AG04450 (cell line): ENCODE data around the gene ADAM22. TPM values are rescaled to one million over a fixed set of nuclear protein-coding genes. Genes with fewer than 3 reads are reported as not detected.
A peak's percentile ranks its signal among the peaks of the same experiment; 100 is the strongest.

Experiments used
- CTCF ChIA-PET: fragments of 300-600, 350-600 bp; formaldehyde crosslinking; extraction: SDS; loops from one replicate; lab custom pipeline; 2022; ENCODE audit warnings: antibody characterized with exemption, inconsistent platforms; lab: Charles Lee
- POLR2A ChIA-PET: fragments of 350-600 bp; formaldehyde crosslinking; extraction: SDS; loops from one replicate; lab custom pipeline; 2021; ENCODE audit warnings: antibody characterized with exemption, inconsistent platforms; lab: Yijun Ruan, JAX
- DNase-seq: peaks from one replicate; pipeline ENCODE4 v3.0.0-alpha.2; 2011; ENCODE audit warnings: low read depth, low spot score
- H3K27ac ChIP-seq: one replicate; pipeline ENCODE4 v1.5.1; 2012; ENCODE audit warnings: low read depth, low read length, control low read depth
- H3K27me3 ChIP-seq: one replicate; pipeline ENCODE4 v1.6.0; 2012; ENCODE audit warnings: low read length; ENCODE audit not compliant: control insufficient read depth, insufficient read depth
- H3K4me3 ChIP-seq: 2 replicates; pipeline ENCODE4 v1.5.1; 2011; ENCODE audit warnings: mild to moderate bottlenecking, low read depth, low read length, control low read depth
- H3K9me3 ChIP-seq: 2 replicates; pipeline ENCODE4 v1.5.1; 2012; ENCODE audit warnings: low read length; ENCODE audit not compliant: control insufficient read depth, insufficient read depth
- polyA plus RNA-seq: library from polyadenylated mRNA; depleted of rRNA; stranded (reverse); fragments of >200 nt; gene quantifications from 2 replicates; pipeline ENCODE4 v1.2.3, GENCODE V29; 2011
- TF ChIP-seq, protein P1 (sequence below): IDR thresholded peaks from 2 replicates; pipeline ENCODE4 v1.5.1; 2011; ENCODE audit warnings: low read depth, low read length, control low read depth, inconsistent platforms

Gene ADAM22
- polyA plus RNA-seq, 1 experiment = 0.33 TPM

DNA sequence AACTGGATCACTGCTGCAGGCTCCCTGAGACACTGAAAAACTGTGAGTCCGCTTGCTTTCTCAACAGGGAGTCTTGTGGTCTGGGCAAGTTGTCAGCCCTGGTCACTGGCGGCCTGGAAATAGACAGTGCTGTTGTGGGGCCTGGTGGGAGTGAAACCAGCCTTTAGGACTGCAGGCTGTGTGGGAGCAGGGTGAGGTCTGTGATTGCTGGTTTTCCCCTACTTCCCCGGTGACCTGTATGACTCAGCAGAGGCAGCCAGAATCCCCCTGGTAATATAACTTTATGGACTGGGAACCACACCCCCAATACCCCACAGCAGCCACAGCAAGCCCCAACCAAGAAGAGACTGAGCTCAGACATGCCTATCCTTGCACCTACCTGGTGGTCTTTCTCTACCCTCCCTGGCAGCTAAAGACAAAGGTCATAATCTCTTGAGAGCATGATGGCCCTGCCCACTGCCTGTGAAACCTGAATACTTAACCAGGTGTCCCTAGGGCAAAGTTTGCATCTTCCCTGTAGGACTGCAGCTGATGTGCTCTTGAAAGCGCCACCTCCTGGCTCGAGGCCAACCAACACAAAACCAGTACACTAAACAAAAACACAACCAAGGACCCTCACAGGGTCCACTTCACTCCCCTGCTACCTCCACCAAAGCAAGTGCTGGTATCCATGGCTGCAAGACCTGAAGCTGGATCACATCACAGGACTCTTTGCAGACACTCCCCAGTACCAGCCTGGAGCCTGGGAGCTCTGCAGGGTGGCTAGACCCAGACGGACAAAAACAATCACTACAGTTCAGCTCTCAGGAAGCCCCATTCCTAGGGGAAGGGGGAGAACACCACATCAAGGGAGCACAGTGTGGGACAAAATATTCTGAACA lies 7.2 kb upstream of the ADAM22 start:
- no peaks in the 10 kb centered on the region for H3K27me3 ChIP-seq
- CTCF ChIA-PET = no interaction called here
- no peaks in the 10 kb centered on the region for H3K9me3 ChIP-seq
- TF ChIP-seq, protein P1, sequence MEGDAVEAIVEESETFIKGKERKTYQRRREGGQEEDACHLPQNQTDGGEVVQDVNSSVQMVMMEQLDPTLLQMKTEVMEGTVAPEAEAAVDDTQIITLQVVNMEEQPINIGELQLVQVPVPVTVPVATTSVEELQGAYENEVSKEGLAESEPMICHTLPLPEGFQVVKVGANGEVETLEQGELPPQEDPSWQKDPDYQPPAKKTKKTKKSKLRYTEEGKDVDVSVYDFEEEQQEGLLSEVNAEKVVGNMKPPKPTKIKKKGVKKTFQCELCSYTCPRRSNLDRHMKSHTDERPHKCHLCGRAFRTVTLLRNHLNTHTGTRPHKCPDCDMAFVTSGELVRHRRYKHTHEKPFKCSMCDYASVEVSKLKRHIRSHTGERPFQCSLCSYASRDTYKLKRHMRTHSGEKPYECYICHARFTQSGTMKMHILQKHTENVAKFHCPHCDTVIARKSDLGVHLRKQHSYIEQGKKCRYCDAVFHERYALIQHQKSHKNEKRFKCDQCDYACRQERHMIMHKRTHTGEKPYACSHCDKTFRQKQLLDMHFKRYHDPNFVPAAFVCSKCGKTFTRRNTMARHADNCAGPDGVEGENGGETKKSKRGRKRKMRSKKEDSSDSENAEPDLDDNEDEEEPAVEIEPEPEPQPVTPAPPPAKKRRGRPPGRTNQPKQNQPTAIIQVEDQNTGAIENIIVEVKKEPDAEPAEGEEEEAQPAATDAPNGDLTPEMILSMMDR = no peak
- DNase-seq = no peak
- POLR2A ChIA-PET = no interaction called here
- H3K4me3 ChIP-seq = no peak overlapping the region
- no peak overlapping the region for H3K27ac ChIP-seq

DNA sequence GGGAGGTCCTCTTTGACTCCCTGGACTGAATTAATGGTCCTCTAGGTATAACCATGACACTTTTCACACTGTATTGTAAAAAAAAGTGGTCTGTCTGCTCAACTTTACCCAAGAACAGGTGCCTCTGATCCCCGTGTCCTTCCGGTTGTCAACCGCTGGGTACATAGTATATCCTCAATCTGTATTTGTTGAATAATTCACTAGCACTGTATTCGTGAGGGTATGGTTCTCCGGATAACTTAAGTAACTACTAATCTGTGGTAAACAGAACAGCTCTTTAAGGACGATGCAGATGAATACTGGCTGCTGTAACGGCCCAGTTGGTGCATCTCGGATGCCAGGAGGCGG lies 472 bp upstream of the ADAM22 start:
- POLR2A ChIA-PET = no interaction called here
- Histone ChIP-seq H3K27ac (no peak overlapping the region), H3K27me3 (peaks cover 4% of the 10 kb centered on the region), H3K9me3 (no peaks in the 10 kb centered on the region), H3K4me3 (peak overlapping the region; percentile 66)
- CTCF ChIA-PET = no interaction called here
- DNase-seq = no peak
- TF ChIP-seq, protein P1 = no peak

DNA sequence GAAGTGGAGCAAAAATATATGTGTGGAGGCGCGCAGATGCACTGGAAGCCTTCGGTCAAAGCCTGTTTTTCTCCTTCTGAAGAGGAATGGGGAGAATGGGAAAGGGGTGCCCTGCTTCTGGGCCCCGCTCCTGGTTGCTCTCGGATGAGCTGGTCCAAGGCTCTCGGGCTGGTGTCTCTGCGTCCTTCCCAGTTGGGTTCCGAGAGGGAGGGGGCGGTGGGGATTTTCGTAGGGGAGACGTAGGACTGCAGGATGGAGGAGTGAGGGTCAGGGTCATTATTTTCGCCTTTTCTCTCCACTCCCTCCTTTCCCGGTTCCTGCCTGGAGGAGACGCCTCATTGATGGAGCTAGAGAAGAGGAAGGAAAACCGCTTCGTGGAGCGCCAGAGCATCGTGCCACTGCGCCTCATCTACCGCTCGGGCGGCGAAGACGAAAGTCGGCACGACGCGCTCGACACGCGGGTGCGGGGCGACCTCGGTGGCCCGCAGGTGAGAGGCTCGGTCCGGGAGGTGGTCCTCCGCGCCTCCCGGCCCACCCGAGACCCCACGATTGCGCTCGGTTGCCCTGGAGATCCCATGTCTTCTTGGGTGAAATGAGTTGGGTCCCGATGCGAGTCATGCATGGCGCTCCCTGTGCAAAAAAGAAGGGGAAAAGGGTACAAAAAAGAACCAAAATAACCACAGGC lies 790 bp downstream of the ADAM22 start:
- no peak for DNase-seq
- Histone ChIP-seq H3K27ac (no peak overlapping the region), H3K9me3 (no peaks in the 10 kb centered on the region), H3K27me3 (peaks cover 4% of the 10 kb centered on the region), H3K4me3 (peak overlapping the region; percentile 66)
- ChIA-PET CTCF (interaction anchor here (1.1 kb wide), 1 partner anchor 29 kb away, joined by 3 read pairs; no protein-coding TSS in a partner anchor), POLR2A (no interaction called here)
- TF ChIP-seq, protein P1 = no peak

DNA sequence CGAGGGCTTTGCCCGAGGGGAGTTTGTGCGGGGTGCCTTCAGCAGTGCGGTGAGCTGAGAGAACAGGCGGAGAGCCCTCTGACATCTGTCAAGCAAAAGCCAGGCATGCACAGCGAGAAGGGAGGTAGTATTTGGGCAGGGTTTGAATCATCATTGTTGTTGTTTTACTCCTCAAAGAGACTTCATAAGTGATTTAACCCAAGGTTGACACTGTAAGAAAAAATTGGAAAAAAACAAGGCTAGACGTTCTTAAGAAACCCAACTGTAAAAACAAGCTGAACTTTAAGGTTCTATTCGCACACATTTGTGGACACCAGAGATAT lies 1.3 kb downstream of the ADAM22 start:
- no peak for DNase-seq
- TF ChIP-seq, protein P1 = no peak
- ChIA-PET POLR2A (no interaction called here), CTCF (no interaction called here)
- H3K27me3 ChIP-seq = peaks cover 4% of the 10 kb centered on the region
- no peak overlapping the region for H3K27ac ChIP-seq
- peak overlapping the region; percentile 66; the same call in 1 of the 2 replicates for H3K4me3 ChIP-seq
- H3K9me3 ChIP-seq = no peaks in the 10 kb centered on the region

DNA sequence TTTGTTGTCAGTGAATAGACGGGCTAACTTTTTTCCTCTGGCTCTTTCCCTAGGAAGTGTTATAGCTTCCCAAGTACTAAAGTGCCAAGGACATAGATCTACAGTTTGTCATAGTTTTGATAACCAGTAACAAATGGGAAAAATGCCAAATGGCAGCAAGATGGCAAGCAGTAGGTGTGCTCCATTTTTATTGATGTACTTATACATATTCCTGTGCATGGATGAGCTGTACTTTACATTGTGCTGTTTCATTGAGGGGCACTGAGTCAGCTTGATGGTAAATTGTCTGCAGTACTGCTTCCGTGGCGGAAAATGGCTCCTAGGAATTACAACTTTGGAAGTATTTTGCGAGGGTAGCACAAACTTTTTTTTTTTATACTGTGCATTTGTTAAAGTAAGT lies 7.1 kb downstream of the ADAM22 start:
- ChIA-PET POLR2A (no interaction called here), CTCF (no interaction called here)
- TF ChIP-seq, protein P1 = no peak
- Histone ChIP-seq H3K9me3 (no peaks in the 10 kb centered on the region), H3K4me3 (no peak overlapping the region), H3K27ac (no peak overlapping the region), H3K27me3 (peaks cover 3% of the 10 kb centered on the region)
- no peak for DNase-seq
